ENCODE data around the gene ZNF593. TPM values are rescaled to one million over a fixed set of nuclear protein-coding genes. Genes with fewer than 3 reads are reported as not detected.

ZNF593 gene
- total and polyA plus RNA-seq, 2 donors from 2014 or later = 22.4 to 93.2 TPM

GRCh38 chr1:26159743-26160039, 10.0 kb upstream of the ZNF593 start:
- no peak for DNase-seq
- no peaks in the 10 kb centered on the region for H3K27me3 ChIP-seq (ENCODE audit: control insufficient read depth, insufficient read depth, low read length)
- H3K4me1 ChIP-seq (ENCODE audit: control insufficient read depth in 2 of 3, insufficient read depth in 2 of 3, low read depth in 1 of 3, low read length in 3 of 3) = peaks cover 0 to 11% (median 0%) of the 10 kb centered on the region in 3 donors
- FAIRE-seq = no peak
- H3K9ac ChIP-seq (ENCODE audit: low read length in 3 of 3) = peak overlapping the region in 1 of 3 donors; percentile 40
- intact Hi-C loops (cut with DNase I) = loop anchor here (10.0 kb wide), 1 partner anchor 55 kb away; no protein-coding TSS in a partner anchor
- no peak for TF ChIP-seq CTCF (IDR thresholded peaks at IDR 0.05; ENCODE audit: borderline replicate concordance, extremely low read depth, insufficient read depth)
- no peaks in the 10 kb centered on the region for H3K36me3 ChIP-seq (ENCODE audit: control insufficient read depth in 2 of 3, insufficient read depth in 3 of 3, low read length in 3 of 3)
- peak overlapping the region in 1 of 3 donors; percentile 48 for H3K4me3 ChIP-seq (ENCODE audit: low read length in 3 of 3)
- H3K9me3 ChIP-seq (ENCODE audit: control insufficient read depth in 2 of 3, insufficient read depth in 1 of 3, low read length in 3 of 3) = no peaks in the 10 kb centered on the region
- H3K27ac ChIP-seq (ENCODE audit: low read depth in 2 of 2, low read length in 2 of 2) = peak overlapping the region in 1 of 2 donors; percentile 34

GRCh38 chr1:26160527-26161414, 8.9 kb upstream of the ZNF593 start:
- Histone ChIP-seq H3K36me3 (ENCODE audit: control insufficient read depth in 2 of 3, insufficient read depth in 3 of 3, low read length in 3 of 3) (no peaks in the 10 kb centered on the region), H3K27me3 (ENCODE audit: control insufficient read depth, insufficient read depth, low read length) (no peaks in the 10 kb centered on the region), H3K4me3 (ENCODE audit: low read length in 3 of 3) (peak overlapping the region in 2 of 3 donors; percentile 34 to 48), H3K4me1 (ENCODE audit: control insufficient read depth in 2 of 3, insufficient read depth in 2 of 3, low read depth in 1 of 3, low read length in 3 of 3) (peaks cover 0 to 13% (median 0%) of the 10 kb centered on the region in 3 donors), H3K9ac (ENCODE audit: low read length in 3 of 3) (no peak overlapping the region), H3K9me3 (ENCODE audit: control insufficient read depth in 2 of 3, insufficient read depth in 1 of 3, low read length in 3 of 3) (no peaks in the 10 kb centered on the region), H3K27ac (ENCODE audit: low read depth in 2 of 2, low read length in 2 of 2) (no peak overlapping the region)
- no peak for TF ChIP-seq CTCF (IDR thresholded peaks at IDR 0.05; ENCODE audit: borderline replicate concordance, extremely low read depth, insufficient read depth)
- FAIRE-seq = no peak
- DNase-seq = peak in 2 of 5 donors; percentile 63 to 77
- intact Hi-C loops (cut with DNase I) = no loop called here

- H3K27ac ChIP-seq (ENCODE audit: low read depth in 2 of 2, low read length in 2 of 2) = no peak overlapping the region
- peak; percentile 28 for TF ChIP-seq CTCF (IDR thresholded peaks at IDR 0.05; ENCODE audit: borderline replicate concordance, extremely low read depth, insufficient read depth)
- H3K36me3 ChIP-seq (ENCODE audit: control insufficient read depth in 2 of 3, insufficient read depth in 3 of 3, low read length in 3 of 3) = no peaks in the 10 kb centered on the region
- H3K4me3 ChIP-seq (ENCODE audit: low read length in 3 of 3) = peak overlapping the region in 2 of 3 donors; percentile 44 to 45
- no peaks in the 10 kb centered on the region for H3K9me3 ChIP-seq (ENCODE audit: control insufficient read depth in 2 of 3, insufficient read depth in 1 of 3, low read length in 3 of 3)
- no peaks in the 10 kb centered on the region for H3K27me3 ChIP-seq (ENCODE audit: control insufficient read depth, insufficient read depth, low read length)
- FAIRE-seq (no peak), DNase-seq (peak in 4 of 5 donors; percentile 68 to 83 (median 76))
- no peak overlapping the region for H3K9ac ChIP-seq (ENCODE audit: low read length in 3 of 3)
- H3K4me1 ChIP-seq (ENCODE audit: control insufficient read depth in 2 of 3, insufficient read depth in 2 of 3, low read depth in 1 of 3, low read length in 3 of 3) = peaks cover 0 to 13% (median 0%) of the 10 kb centered on the region in 3 donors
- intact Hi-C loops (cut with DNase I) = no loop called here
Observed at GRCh38 chr1:26161415-26162219, 8.1 kb upstream of the ZNF593 start.

Data from kidney (tissue), 14 donors.